PC-3 (cell line): Measurements from ENCODE around the gene PPFIBP2.

ENCODE experiments used
- CTCF ChIP-seq: fragments of 300-600 bp; sonication (generic); conservative IDR thresholded peaks from 2 replicates; pipeline ENCODE4 v1.5.1; 2017; ENCODE audit warnings: antibody characterized with exemption, low read depth, mild to moderate bottlenecking, low read length
- EZH2 ChIP-seq: fragments of 300-600 bp; sonication (generic); IDR thresholded peaks from one replicate; pipeline ENCODE4 v1.6.1; 2017; ENCODE audit warnings: antibody characterized with exemption, mild to moderate bottlenecking, low read length; ENCODE audit not compliant: unreplicated experiment
- EZH2phosphoT487 ChIP-seq: fragments of 300-600 bp; sonication (generic); IDR thresholded peaks from 2 replicates; pipeline ENCODE4 v1.6.1; 2018; ENCODE audit warnings: mild to moderate bottlenecking, antibody characterized with exemption, low read length, borderline replicate concordance

- TF ChIP-seq CTCF: no peak
- no peak for TF ChIP-seq EZH2
- TF ChIP-seq EZH2phosphoT487: no peak
Observed at GRCh38 chr11:7484645-7485044, 29.2 kb upstream of the PPFIBP2 start.
